ENCODE measurements around the gene DYNC2LI1.

Gene DYNC2LI1

GRCh38 chr2:43851011-43851980 is 77.5 kb downstream of the DYNC2LI1 start:
- DNase-seq, result no peak

GRCh38 chr2:43852196-43852730 is 78.4 kb downstream of the DYNC2LI1 start:
- no peak for DNase-seq

- DNase-seq, result no peak
These were observed 79.6 kb downstream of the DYNC2LI1 start for GRCh38 chr2:43853141-43854081.

- DNase-seq, result no peak
These were observed 80.8 kb downstream of the DYNC2LI1 start for GRCh38 chr2:43854671-43855070.

- DNase-seq, result no peak
These were observed 81.5 kb downstream of the DYNC2LI1 start for GRCh38 chr2:43855292-43855691.
